Suprapubic skin (tissue), 4 donors: ENCODE data around the gene LACTB. TPM values are rescaled to one million over a fixed set of nuclear protein-coding genes. Genes with fewer than 3 reads are reported as not detected.

Experiments used
- DNase-seq, 2 donors: peaks; one replicate each; pipeline ENCODE4 v3.0.0-alpha.2; 2019; ENCODE audit warnings: low spot score in 2 of 2
- H3K27ac ChIP-seq: fragments of 200-600 bp; sonication (generic); one replicate; pipeline ENCODE4 v1.5.1; 2019
- H3K27me3 ChIP-seq: fragments of 200-600 bp; sonication (generic); one replicate; pipeline ENCODE4 v1.5.1; 2019
- H3K36me3 ChIP-seq: fragments of 200-600 bp; sonication (generic); one replicate; pipeline ENCODE4 v1.5.1; 2019
- H3K4me1 ChIP-seq: fragments of 200-600 bp; sonication (generic); one replicate; pipeline ENCODE4 v1.5.1; 2019
- H3K4me3 ChIP-seq: fragments of 200-600 bp; sonication (generic); one replicate; pipeline ENCODE4 v1.5.1; 2019; ENCODE audit warnings: mild to moderate bottlenecking
- H3K9me3 ChIP-seq: fragments of 200-600 bp; sonication (generic); one replicate; pipeline ENCODE4 v1.5.1; 2019
- CTCF ChIP-seq, 2 donors: fragments of 200-600 bp in 1 of 2; fragments of 450-650 bp in 1 of 2; sonication (generic) in 1 of 2; IDR thresholded peaks; one replicate each; pipeline ENCODE4 v1.5.1; 2016 to 2019; ENCODE audit warnings: antibody characterized with exemption in 2 of 2, mild to moderate bottlenecking in 1 of 2, moderate library complexity in 1 of 2
- EP300 ChIP-seq: sonication (generic); formaldehyde crosslinking; IDR thresholded peaks from one replicate; pipeline ENCODE4 v1.6.1; 2017; ENCODE audit warnings: antibody characterized with exemption
- POLR2A ChIP-seq, 2 donors: fragments of 450-650 bp; IDR thresholded peaks; one replicate each; pipeline ENCODE4 v1.6.1; 2017; ENCODE audit warnings: antibody characterized with exemption in 2 of 2, mild to moderate bottlenecking in 2 of 2, moderate library complexity in 2 of 2
- POLR2AphosphoS5 ChIP-seq, 3 donors: sonication (generic); formaldehyde crosslinking; IDR thresholded peaks; one replicate each; pipeline ENCODE4 v1.6.1; 2017; ENCODE audit warnings: antibody characterized with exemption in 3 of 3
- WGBS: methylation state at CpG from one replicate; pipeline ENCODE4 v1.1.5; 2018; 5-methylcytosine and 5-hydroxymethylcytosine counted together
- total RNA-seq, 4 donors: library from RNA; depleted of rRNA; stranded (reverse); fragments of >200 nt; gene quantifications; one replicate each; pipeline ENCODE4 v1.1.0, GENCODE V29; 2016

Gene LACTB
- total RNA-seq, 4 donors from 2014 or later, result 11.3 to 15.9 (median 12.6) TPM

- WGBS, result 45% methylated on average over 5 of the region's 5 CpGs
- no peak overlapping the region for H3K27ac ChIP-seq
- no peak for DNase-seq
- no peaks in the 10 kb centered on the region for H3K27me3 ChIP-seq
- no peaks in the 10 kb centered on the region for H3K9me3 ChIP-seq
- H3K4me3 ChIP-seq, result no peak overlapping the region
- H3K36me3 ChIP-seq, result no peaks in the 10 kb centered on the region
- TF ChIP-seq EP300 (no peak), CTCF (IDR thresholded peaks at IDR 0.05) (no peak), POLR2A (IDR thresholded peaks at IDR 0.05) (no peak), POLR2AphosphoS5 (IDR thresholded peaks at IDR 0.05) (no peak)
- no peaks in the 10 kb centered on the region for H3K4me1 ChIP-seq
These were observed 56.4 kb downstream of the LACTB start for GRCh38 chr15:63178034-63178433.

GRCh38 chr15:63180746-63181145 is 59.1 kb downstream of the LACTB start:
- Histone ChIP-seq H3K27ac (no peak overlapping the region), H3K4me1 (no peaks in the 10 kb centered on the region), H3K36me3 (no peaks in the 10 kb centered on the region), H3K9me3 (no peaks in the 10 kb centered on the region), H3K4me3 (no peak overlapping the region), H3K27me3 (no peaks in the 10 kb centered on the region)
- no peak for DNase-seq
- TF ChIP-seq CTCF (IDR thresholded peaks at IDR 0.05), result no peak
- TF ChIP-seq POLR2A (IDR thresholded peaks at IDR 0.05), result no peak
- no peak for TF ChIP-seq POLR2AphosphoS5 (IDR thresholded peaks at IDR 0.05)
- no peak for TF ChIP-seq EP300
- WGBS, result 91% methylated on average over 2 of the region's 2 CpGs

GRCh38 chr15:63181648-63182047 is 60.0 kb downstream of the LACTB start:
- WGBS, result 88% methylated on average over 2 of the region's 2 CpGs

GRCh38 chr15:63185206-63185605 is 63.5 kb downstream of the LACTB start:
- TF ChIP-seq CTCF (IDR thresholded peaks at IDR 0.05) (no peak), POLR2A (IDR thresholded peaks at IDR 0.05) (no peak)
- no peak overlapping the region for H3K4me3 ChIP-seq
- DNase-seq, result no peak
- WGBS, result 58% methylated on average over 2 of the region's 2 CpGs
- peaks cover 11% of the 10 kb centered on the region for H3K4me1 ChIP-seq
- H3K36me3 ChIP-seq, result no peaks in the 10 kb centered on the region
- H3K27ac ChIP-seq, result no peak overlapping the region
- no peaks in the 10 kb centered on the region for H3K9me3 ChIP-seq
- no peaks in the 10 kb centered on the region for H3K27me3 ChIP-seq

More at GRCh38 chr15:63181648-63182047, 60.0 kb downstream of the LACTB start:
- no peak for DNase-seq
- H3K4me1 ChIP-seq, result peaks cover 6% of the 10 kb centered on the region
- no peaks in the 10 kb centered on the region for H3K36me3 ChIP-seq
- no peaks in the 10 kb centered on the region for H3K9me3 ChIP-seq
- no peaks in the 10 kb centered on the region for H3K27me3 ChIP-seq
- H3K27ac ChIP-seq, result no peak overlapping the region
- H3K4me3 ChIP-seq, result no peak overlapping the region
- TF ChIP-seq EP300 (no peak), POLR2A (IDR thresholded peaks at IDR 0.05) (no peak), CTCF (IDR thresholded peaks at IDR 0.05) (no peak), POLR2AphosphoS5 (IDR thresholded peaks at IDR 0.05) (no peak)

GRCh38 chr15:63186065-63186464 is 64.4 kb downstream of the LACTB start:
- DNase-seq, result no peak
- WGBS, result 51% methylated on average over 2 of the region's 2 CpGs
- H3K27me3 ChIP-seq, result no peaks in the 10 kb centered on the region
- H3K4me1 ChIP-seq, result peaks cover 20% of the 10 kb centered on the region
- TF ChIP-seq CTCF (IDR thresholded peaks at IDR 0.05), result no peak
- no peak for TF ChIP-seq POLR2A (IDR thresholded peaks at IDR 0.05)
- no peak for TF ChIP-seq POLR2AphosphoS5 (IDR thresholded peaks at IDR 0.05)
- TF ChIP-seq EP300, result no peak
- H3K27ac ChIP-seq, result no peak overlapping the region
- no peak overlapping the region for H3K4me3 ChIP-seq
- H3K9me3 ChIP-seq, result no peaks in the 10 kb centered on the region
- no peaks in the 10 kb centered on the region for H3K36me3 ChIP-seq
